ENCODE data around the gene ADAM23. TPM values are rescaled to one million over a fixed set of nuclear protein-coding genes. Genes with fewer than 3 reads are reported as not detected.

Gene ADAM23
- total RNA-seq, 4 donors from 2014 or later, result 0.20 to 3.0 (median 0.65) TPM

GRCh38 chr2:206597717-206598218, 154.4 kb downstream of the ADAM23 start:
- Histone ChIP-seq H3K9me3 (no peaks in the 10 kb centered on the region), H3K36me3 (no peaks in the 10 kb centered on the region), H3K4me1 (no peaks in the 10 kb centered on the region), H3K27me3 (no peaks in the 10 kb centered on the region), H3K4me3 (replicated peaks in 1 of 3) (no peak overlapping the region), H3K27ac (no peak overlapping the region)
- intact Hi-C loops (cut with DNase I), result no loop called here
- no peak for TF ChIP-seq POLR2A (IDR thresholded peaks at IDR 0.05)
- TF ChIP-seq, protein P1, sequence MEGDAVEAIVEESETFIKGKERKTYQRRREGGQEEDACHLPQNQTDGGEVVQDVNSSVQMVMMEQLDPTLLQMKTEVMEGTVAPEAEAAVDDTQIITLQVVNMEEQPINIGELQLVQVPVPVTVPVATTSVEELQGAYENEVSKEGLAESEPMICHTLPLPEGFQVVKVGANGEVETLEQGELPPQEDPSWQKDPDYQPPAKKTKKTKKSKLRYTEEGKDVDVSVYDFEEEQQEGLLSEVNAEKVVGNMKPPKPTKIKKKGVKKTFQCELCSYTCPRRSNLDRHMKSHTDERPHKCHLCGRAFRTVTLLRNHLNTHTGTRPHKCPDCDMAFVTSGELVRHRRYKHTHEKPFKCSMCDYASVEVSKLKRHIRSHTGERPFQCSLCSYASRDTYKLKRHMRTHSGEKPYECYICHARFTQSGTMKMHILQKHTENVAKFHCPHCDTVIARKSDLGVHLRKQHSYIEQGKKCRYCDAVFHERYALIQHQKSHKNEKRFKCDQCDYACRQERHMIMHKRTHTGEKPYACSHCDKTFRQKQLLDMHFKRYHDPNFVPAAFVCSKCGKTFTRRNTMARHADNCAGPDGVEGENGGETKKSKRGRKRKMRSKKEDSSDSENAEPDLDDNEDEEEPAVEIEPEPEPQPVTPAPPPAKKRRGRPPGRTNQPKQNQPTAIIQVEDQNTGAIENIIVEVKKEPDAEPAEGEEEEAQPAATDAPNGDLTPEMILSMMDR (IDR thresholded peaks at IDR 0.05), result no peak
- 96% methylated on average over 3 of the region's 3 CpGs for WGBS, 2 donors
- DNase-seq, result no peak

GRCh38 chr2:206603243-206603642, 159.9 kb downstream of the ADAM23 start:
- H3K9me3 ChIP-seq, result no peaks in the 10 kb centered on the region
- DNase-seq, result no peak
- H3K27me3 ChIP-seq, result no peaks in the 10 kb centered on the region
- H3K4me1 ChIP-seq, result no peaks in the 10 kb centered on the region
- WGBS, 2 donors, result 80 to 86% methylated on average over 3 of the region's 3 CpGs
- no peak overlapping the region for H3K27ac ChIP-seq
- TF ChIP-seq, protein P1 (IDR thresholded peaks at IDR 0.05), result no peak
- no peak for TF ChIP-seq POLR2A (IDR thresholded peaks at IDR 0.05)
- intact Hi-C loops (cut with DNase I), result no loop called here
- no peak overlapping the region for H3K4me3 ChIP-seq (replicated peaks in 1 of 3)
- no peaks in the 10 kb centered on the region for H3K36me3 ChIP-seq

DNA sequence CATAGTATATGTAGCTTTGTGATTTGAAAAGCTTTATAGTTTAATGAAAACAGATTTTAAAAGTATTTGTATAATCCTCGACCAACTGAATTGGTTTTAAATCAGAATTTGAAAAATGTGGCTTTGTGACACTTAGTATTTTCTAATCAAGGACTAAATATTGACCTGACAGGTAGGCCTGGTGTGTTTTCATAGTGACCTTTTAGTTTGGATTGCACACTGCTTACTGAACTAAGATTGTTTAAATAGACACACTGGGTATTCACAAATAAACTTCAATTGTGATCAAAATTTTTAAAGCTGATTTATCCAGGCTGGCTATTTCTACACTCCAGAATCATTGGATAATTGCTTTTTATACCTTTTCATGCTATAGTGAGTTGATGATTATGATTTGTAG, 167.1 kb downstream of the ADAM23 start:
- no peaks in the 10 kb centered on the region for H3K27me3 ChIP-seq
- H3K9me3 ChIP-seq, result no peaks in the 10 kb centered on the region
- intact Hi-C loops (cut with DNase I), result no loop called here
- 78 to 88% methylated on average over 1 of the region's 1 CpG for WGBS, 2 donors
- H3K4me3 ChIP-seq (replicated peaks in 1 of 3), result no peak overlapping the region
- TF ChIP-seq, protein P1 (IDR thresholded peaks at IDR 0.05), result no peak
- TF ChIP-seq POLR2A (IDR thresholded peaks at IDR 0.05), result no peak
- no peaks in the 10 kb centered on the region for H3K4me1 ChIP-seq
- no peaks in the 10 kb centered on the region for H3K36me3 ChIP-seq
- H3K27ac ChIP-seq, result no peak overlapping the region
- DNase-seq, result no peak

- WGBS, 2 donors, result 95 to 96% methylated on average over 6 of the region's 6 CpGs
- H3K27ac ChIP-seq, result no peak overlapping the region
- intact Hi-C loops (cut with DNase I), result no loop called here
- no peaks in the 10 kb centered on the region for H3K4me1 ChIP-seq
- no peaks in the 10 kb centered on the region for H3K36me3 ChIP-seq
- TF ChIP-seq, protein P1 (IDR thresholded peaks at IDR 0.05), result no peak
- TF ChIP-seq POLR2A (IDR thresholded peaks at IDR 0.05), result no peak
- DNase-seq, result no peak
- H3K27me3 ChIP-seq, result no peaks in the 10 kb centered on the region
- H3K9me3 ChIP-seq, result no peaks in the 10 kb centered on the region
- no peak overlapping the region for H3K4me3 ChIP-seq (replicated peaks in 1 of 3)
These were observed 167.9 kb downstream of the ADAM23 start for GRCh38 chr2:206611191-206611590.

DNA sequence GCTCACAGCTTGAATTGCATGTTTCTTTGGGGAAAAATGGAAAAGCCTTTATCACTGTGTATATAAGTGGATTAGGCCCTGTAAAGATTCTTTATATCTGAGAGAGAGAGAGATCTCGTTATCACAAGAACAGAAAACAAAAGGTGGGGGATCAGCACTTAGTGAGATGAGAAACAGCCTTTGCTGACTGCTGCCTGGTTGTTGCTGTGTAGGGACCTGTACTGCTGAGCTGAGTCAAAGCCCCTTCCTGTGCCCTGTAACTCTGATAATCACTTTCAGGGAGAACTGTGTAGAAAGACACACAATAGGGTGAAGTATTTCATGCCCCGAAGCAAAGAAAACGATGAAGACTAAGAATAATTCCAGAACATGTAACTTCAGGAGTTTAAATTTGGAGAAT, 168.4 kb downstream of the ADAM23 start:
- 63 to 68% methylated on average over 3 of the region's 3 CpGs for WGBS, 2 donors
- H3K36me3 ChIP-seq, result no peaks in the 10 kb centered on the region
- H3K27me3 ChIP-seq, result no peaks in the 10 kb centered on the region
- H3K9me3 ChIP-seq, result no peaks in the 10 kb centered on the region
- H3K27ac ChIP-seq, result no peak overlapping the region
- DNase-seq, result no peak
- intact Hi-C loops (cut with DNase I), result no loop called here
- H3K4me3 ChIP-seq (replicated peaks in 1 of 3), result no peak overlapping the region
- H3K4me1 ChIP-seq, result no peaks in the 10 kb centered on the region
- TF ChIP-seq, protein P1 (IDR thresholded peaks at IDR 0.05), result no peak
- TF ChIP-seq POLR2A (IDR thresholded peaks at IDR 0.05), result no peak

All from thyroid gland (tissue), 4 donors.